Measurements from ENCODE around the gene FAM181A. TPM values are rescaled to one million over a fixed set of nuclear protein-coding genes. Genes with fewer than 3 reads are reported as not detected.
A peak's percentile ranks its signal among the peaks of the same experiment; 100 is the strongest.

FAM181A gene
- total and polyA plus RNA-seq, 2 donors (not counting 1 experiment from before 2014, with no cell fraction given): not detected

GRCh38 chr14:93939304-93940229 lies 12.4 kb downstream of the FAM181A start:
- Histone ChIP-seq H3K79me2 (ENCODE audit: control insufficient read depth, insufficient read depth, low read length) (no peaks in the 10 kb centered on the region), H3K9me3 (ENCODE audit: control extremely low read depth in 1 of 3, control insufficient read depth in 2 of 3, insufficient read depth in 1 of 3, low read length in 2 of 3) (peaks cover 0 to 3% (median 0%) of the 10 kb centered on the region in 3 donors), H3K4me2 (replicated peaks; ENCODE audit: low read depth, low read length, poor library complexity, severe bottlenecking) (peak overlapping the region; percentile 84), H3K36me3 (replicated peaks in 1 of 2; ENCODE audit: control extremely low read depth in 1 of 2, control insufficient read depth in 1 of 2, extremely low read depth in 1 of 2, insufficient read depth in 2 of 2, low read length in 1 of 2) (no peaks in the 10 kb centered on the region), H3K27me3 (replicated peaks in 1 of 4; ENCODE audit: control extremely low read depth in 1 of 4, control insufficient read depth in 3 of 4, insufficient read depth in 4 of 4, low read length in 3 of 4) (peaks cover 0 to 11% (median 2%) of the 10 kb centered on the region in 4 experiments), H3K4me3 (ENCODE audit: control extremely low read depth in 1 of 5, extremely low read depth in 1 of 5, insufficient read depth in 1 of 5, low read depth in 2 of 5, low read length in 4 of 5) (peak overlapping the region in 4 of 5 experiments; percentile 28 to 50 (median 47)), H4K20me1 (ENCODE audit: control insufficient read depth, insufficient read depth, low read length, poor library complexity, severe bottlenecking) (no peaks in the 10 kb centered on the region), H3K9ac (ENCODE audit: low read length) (peak overlapping the region; percentile 57), H2AFZ (ENCODE audit: insufficient read depth, low read depth, low read length, poor library complexity, severe bottlenecking) (peak overlapping the region; percentile 82), H3K4me1 (ENCODE audit: control insufficient read depth in 2 of 2, insufficient read depth in 2 of 2, low read length in 2 of 2) (peaks cover 5 to 11% of the 10 kb centered on the region in 2 donors), H3K27ac (ENCODE audit: low read length in 2 of 2) (no peak overlapping the region)
- H3K27me3 Mint-ChIP-seq: peaks cover 10% of the 10 kb centered on the region
- intact Hi-C loops (cut with micrococcal nuclease): loop anchor here (1.0 to 2.0 kb wide), 6 partner anchors 23 to 241 kb away; partner anchors contain the start of genes DDX24 and IFI27L1
- ChIA-PET POLR2A (interaction anchor here (0.8 to 3.1 kb wide), 8 partner anchors 13 to 59 kb away, joined by 3 to 25 read pairs (median 4); no protein-coding TSS in a partner anchor), CTCF (interaction anchor here (0.7 to 22.1 kb wide), 28 partner anchors 8 to 826 kb away, joined by 3 to 1036 read pairs (median 4); partner anchors contain the start of genes ASB2, CCDC197, DDX24 and IFI27L1)
- peaks cover 14% of the 10 kb centered on the region for H3K4me1 Mint-ChIP-seq
- H3K4me3 Mint-ChIP-seq: peak overlapping the region; percentile 78
- TF ChIP-seq, protein P1, sequence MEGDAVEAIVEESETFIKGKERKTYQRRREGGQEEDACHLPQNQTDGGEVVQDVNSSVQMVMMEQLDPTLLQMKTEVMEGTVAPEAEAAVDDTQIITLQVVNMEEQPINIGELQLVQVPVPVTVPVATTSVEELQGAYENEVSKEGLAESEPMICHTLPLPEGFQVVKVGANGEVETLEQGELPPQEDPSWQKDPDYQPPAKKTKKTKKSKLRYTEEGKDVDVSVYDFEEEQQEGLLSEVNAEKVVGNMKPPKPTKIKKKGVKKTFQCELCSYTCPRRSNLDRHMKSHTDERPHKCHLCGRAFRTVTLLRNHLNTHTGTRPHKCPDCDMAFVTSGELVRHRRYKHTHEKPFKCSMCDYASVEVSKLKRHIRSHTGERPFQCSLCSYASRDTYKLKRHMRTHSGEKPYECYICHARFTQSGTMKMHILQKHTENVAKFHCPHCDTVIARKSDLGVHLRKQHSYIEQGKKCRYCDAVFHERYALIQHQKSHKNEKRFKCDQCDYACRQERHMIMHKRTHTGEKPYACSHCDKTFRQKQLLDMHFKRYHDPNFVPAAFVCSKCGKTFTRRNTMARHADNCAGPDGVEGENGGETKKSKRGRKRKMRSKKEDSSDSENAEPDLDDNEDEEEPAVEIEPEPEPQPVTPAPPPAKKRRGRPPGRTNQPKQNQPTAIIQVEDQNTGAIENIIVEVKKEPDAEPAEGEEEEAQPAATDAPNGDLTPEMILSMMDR (IDR thresholded peaks at IDR 0.05): peak; percentile 99
- TF ChIP-seq EZH2 (IDR thresholded peaks at IDR 0.05; ENCODE audit: borderline replicate concordance, insufficient read depth, low read depth, low read length, poor library complexity, severe bottlenecking): no peak
- DNase-seq (peak; percentile 93), ATAC-seq (ENCODE audit: low read depth) (peak; percentile 95)
- 7% methylated on average over 84 of the region's 84 CpGs for WGBS (ENCODE audit: insufficient coverage)
- no peak overlapping the region for H3K27ac Mint-ChIP-seq
- H3K9me3 Mint-ChIP-seq (ENCODE audit: insufficient read depth): no peaks in the 10 kb centered on the region
